ENCODE results near the gene PLEKHA8. TPM values are rescaled to one million over a fixed set of nuclear protein-coding genes. Genes with fewer than 3 reads are reported as not detected.
"Not testable (repeated sequence)": the region's sequence is repeated elsewhere in the genome, so short reads cannot be mapped to it uniquely, and the experiment has no call there.

Gene PLEKHA8
- total RNA-seq, 1 donor from 2014 or later: 62.1 TPM

- H3K27me3 Mint-ChIP-seq; DNase-seq (ENCODE audit: low spot score, unreplicated experiment); H3K9me3 Mint-ChIP-seq (ENCODE audit: low read depth); H3K4me1 Mint-ChIP-seq (ENCODE audit: low read depth); H3K4me3 Mint-ChIP-seq (ENCODE audit: low read depth): not testable (repeated sequence)
- TF ChIP-seq CTCF (IDR thresholded peaks at IDR 0.05; ENCODE audit: unreplicated experiment): peak; percentile 63
- Mint-ChIP-seq H3K36me3 (ENCODE audit: insufficient read depth) (peaks cover 29% of the 10 kb centered on the region), H3K27ac (peak overlapping the region; percentile 29)
Measured at GRCh38 chr7:30061786-30062185, 33.6 kb downstream of the PLEKHA8 start.

- peak; percentile 80 for TF ChIP-seq CTCF (IDR thresholded peaks at IDR 0.05; ENCODE audit: unreplicated experiment)
- no peaks in the 10 kb centered on the region for H3K4me1 Mint-ChIP-seq (ENCODE audit: low read depth)
- H3K27ac Mint-ChIP-seq: no peak overlapping the region
- H3K9me3 Mint-ChIP-seq (ENCODE audit: low read depth): peaks cover 6% of the 10 kb centered on the region
- peaks cover 24% of the 10 kb centered on the region for H3K36me3 Mint-ChIP-seq (ENCODE audit: insufficient read depth)
- no peaks in the 10 kb centered on the region for H3K27me3 Mint-ChIP-seq
- H3K4me3 Mint-ChIP-seq (ENCODE audit: low read depth): no peak overlapping the region
- no peak for DNase-seq (ENCODE audit: low spot score, unreplicated experiment)
Measured at GRCh38 chr7:30062587-30062986, 34.4 kb downstream of the PLEKHA8 start.

GRCh38 chr7:30065746-30066145 is 37.5 kb downstream of the PLEKHA8 start:
- no peak for DNase-seq (ENCODE audit: low spot score, unreplicated experiment)
- Mint-ChIP-seq H3K9me3 (ENCODE audit: low read depth) (no peaks in the 10 kb centered on the region), H3K36me3 (ENCODE audit: insufficient read depth) (peaks cover 8% of the 10 kb centered on the region), H3K4me3 (ENCODE audit: low read depth) (no peak overlapping the region), H3K4me1 (ENCODE audit: low read depth) (no peaks in the 10 kb centered on the region), H3K27ac (no peak overlapping the region), H3K27me3 (no peaks in the 10 kb centered on the region)
- TF ChIP-seq CTCF (IDR thresholded peaks at IDR 0.05; ENCODE audit: unreplicated experiment): no peak

- H3K27me3 Mint-ChIP-seq: no peaks in the 10 kb centered on the region
- TF ChIP-seq CTCF (IDR thresholded peaks at IDR 0.05; ENCODE audit: unreplicated experiment): no peak
Measured at GRCh38 chr7:30066687-30067086, 38.5 kb downstream of the PLEKHA8 start.

GRCh38 chr7:30068117-30068516 is 39.9 kb downstream of the PLEKHA8 start:
- no peak for TF ChIP-seq CTCF (IDR thresholded peaks at IDR 0.05; ENCODE audit: unreplicated experiment)
- H3K27ac Mint-ChIP-seq: no peak overlapping the region
- no peak overlapping the region for H3K4me3 Mint-ChIP-seq (ENCODE audit: low read depth)
- no peaks in the 10 kb centered on the region for H3K27me3 Mint-ChIP-seq
- no peaks in the 10 kb centered on the region for H3K4me1 Mint-ChIP-seq (ENCODE audit: low read depth)
- H3K9me3 Mint-ChIP-seq (ENCODE audit: low read depth): no peaks in the 10 kb centered on the region
- peaks cover 10% of the 10 kb centered on the region for H3K36me3 Mint-ChIP-seq (ENCODE audit: insufficient read depth)
- DNase-seq (ENCODE audit: low spot score, unreplicated experiment): no peak

More at GRCh38 chr7:30066687-30067086, 38.5 kb downstream of the PLEKHA8 start:
- H3K36me3 Mint-ChIP-seq (ENCODE audit: insufficient read depth): peaks cover 12% of the 10 kb centered on the region
- no peak for DNase-seq (ENCODE audit: low spot score, unreplicated experiment)
- H3K9me3 Mint-ChIP-seq (ENCODE audit: low read depth): no peaks in the 10 kb centered on the region
- no peak overlapping the region for H3K27ac Mint-ChIP-seq
- H3K4me1 Mint-ChIP-seq (ENCODE audit: low read depth): no peaks in the 10 kb centered on the region
- H3K4me3 Mint-ChIP-seq (ENCODE audit: low read depth): no peak overlapping the region
